Endothelial cell (in vitro differentiated cells): ENCODE measurements around the gene CRYBA2. TPM values are rescaled to one million over a fixed set of nuclear protein-coding genes. Genes with fewer than 3 reads are reported as not detected.

Source experiments
- DNase-seq: peaks from one replicate; pipeline ENCODE4 v3.0.0; 2021; ENCODE audit warnings: low spot score
- H3K27ac Mint-ChIP-seq: one replicate; pipeline ENCODE4 v1.8.0; 2021; ENCODE audit warnings: mixed read lengths, inconsistent platforms; ENCODE audit not compliant: unreplicated experiment
- H3K27me3 Mint-ChIP-seq: one replicate; pipeline ENCODE4 v1.8.0; 2021; ENCODE audit warnings: mild to moderate bottlenecking, moderate library complexity, mixed read lengths, inconsistent platforms; ENCODE audit not compliant: unreplicated experiment
- H3K36me3 Mint-ChIP-seq: one replicate; pipeline ENCODE4 v1.8.0; 2021; ENCODE audit warnings: mild to moderate bottlenecking, low read depth, mixed read lengths, inconsistent platforms; ENCODE audit not compliant: unreplicated experiment
- H3K4me1 Mint-ChIP-seq: one replicate; pipeline ENCODE4 v1.8.0; 2021; ENCODE audit warnings: mild to moderate bottlenecking, mixed read lengths, inconsistent platforms; ENCODE audit not compliant: unreplicated experiment
- H3K4me3 Mint-ChIP-seq: one replicate; pipeline ENCODE4 v1.8.0; 2021; ENCODE audit warnings: mild to moderate bottlenecking, mixed read lengths, inconsistent platforms; ENCODE audit not compliant: unreplicated experiment
- H3K9me3 Mint-ChIP-seq: one replicate; pipeline ENCODE4 v1.8.0; 2021; ENCODE audit warnings: mixed read lengths, inconsistent platforms; ENCODE audit not compliant: unreplicated experiment
- total RNA-seq: library from RNA; stranded (reverse); fragmentation: NEBNext Ultra II Directional; extraction: Animal tissue kit (Norgen Biotek cat#: 25700); gene quantifications from one replicate; pipeline ENCODE4 v1.2.1, GENCODE V29; 2021; ENCODE audit not compliant: unreplicated experiment
- TF ChIP-seq, protein P1 (sequence below): fragments of 200-600 bp; sonication (generic); IDR thresholded peaks from one replicate; pipeline ENCODE4 v1.5.0; 2021; ENCODE audit warnings: antibody characterized with exemption; ENCODE audit not compliant: unreplicated experiment

CRYBA2 gene
- total RNA-seq, 1 donor from 2014 or later, result not detected

DNA sequence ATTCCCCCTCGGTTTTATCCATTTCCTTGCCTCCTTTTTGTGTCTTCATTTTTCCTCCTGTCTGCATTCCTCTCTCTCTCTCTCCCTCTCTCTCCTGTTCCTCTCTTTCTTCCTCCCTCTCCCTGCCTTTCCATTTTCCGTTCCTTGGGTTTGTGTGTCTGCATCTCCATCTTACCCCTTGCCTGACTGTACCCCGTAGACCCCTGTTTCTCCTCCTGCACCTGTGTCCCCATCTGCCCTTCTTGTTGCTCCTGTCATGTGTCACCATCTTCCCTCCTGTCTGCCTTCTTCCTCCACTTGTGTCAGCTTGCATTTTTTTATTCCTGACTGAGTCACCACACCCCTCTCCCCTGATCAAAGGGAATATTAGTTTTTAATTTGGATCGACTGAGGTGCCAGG, 32.0 kb downstream of the CRYBA2 start:
- peaks cover 8% of the 10 kb centered on the region for H3K36me3 Mint-ChIP-seq
- peaks cover 36% of the 10 kb centered on the region for H3K27me3 Mint-ChIP-seq
- H3K4me3 Mint-ChIP-seq, result peak overlapping the region; percentile 83
- peak overlapping the region; percentile 26 for H3K27ac Mint-ChIP-seq
- TF ChIP-seq, protein P1, sequence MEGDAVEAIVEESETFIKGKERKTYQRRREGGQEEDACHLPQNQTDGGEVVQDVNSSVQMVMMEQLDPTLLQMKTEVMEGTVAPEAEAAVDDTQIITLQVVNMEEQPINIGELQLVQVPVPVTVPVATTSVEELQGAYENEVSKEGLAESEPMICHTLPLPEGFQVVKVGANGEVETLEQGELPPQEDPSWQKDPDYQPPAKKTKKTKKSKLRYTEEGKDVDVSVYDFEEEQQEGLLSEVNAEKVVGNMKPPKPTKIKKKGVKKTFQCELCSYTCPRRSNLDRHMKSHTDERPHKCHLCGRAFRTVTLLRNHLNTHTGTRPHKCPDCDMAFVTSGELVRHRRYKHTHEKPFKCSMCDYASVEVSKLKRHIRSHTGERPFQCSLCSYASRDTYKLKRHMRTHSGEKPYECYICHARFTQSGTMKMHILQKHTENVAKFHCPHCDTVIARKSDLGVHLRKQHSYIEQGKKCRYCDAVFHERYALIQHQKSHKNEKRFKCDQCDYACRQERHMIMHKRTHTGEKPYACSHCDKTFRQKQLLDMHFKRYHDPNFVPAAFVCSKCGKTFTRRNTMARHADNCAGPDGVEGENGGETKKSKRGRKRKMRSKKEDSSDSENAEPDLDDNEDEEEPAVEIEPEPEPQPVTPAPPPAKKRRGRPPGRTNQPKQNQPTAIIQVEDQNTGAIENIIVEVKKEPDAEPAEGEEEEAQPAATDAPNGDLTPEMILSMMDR, result no peak
- peaks cover 13% of the 10 kb centered on the region for H3K4me1 Mint-ChIP-seq
- H3K9me3 Mint-ChIP-seq, result no peaks in the 10 kb centered on the region
- no peak for DNase-seq

DNA sequence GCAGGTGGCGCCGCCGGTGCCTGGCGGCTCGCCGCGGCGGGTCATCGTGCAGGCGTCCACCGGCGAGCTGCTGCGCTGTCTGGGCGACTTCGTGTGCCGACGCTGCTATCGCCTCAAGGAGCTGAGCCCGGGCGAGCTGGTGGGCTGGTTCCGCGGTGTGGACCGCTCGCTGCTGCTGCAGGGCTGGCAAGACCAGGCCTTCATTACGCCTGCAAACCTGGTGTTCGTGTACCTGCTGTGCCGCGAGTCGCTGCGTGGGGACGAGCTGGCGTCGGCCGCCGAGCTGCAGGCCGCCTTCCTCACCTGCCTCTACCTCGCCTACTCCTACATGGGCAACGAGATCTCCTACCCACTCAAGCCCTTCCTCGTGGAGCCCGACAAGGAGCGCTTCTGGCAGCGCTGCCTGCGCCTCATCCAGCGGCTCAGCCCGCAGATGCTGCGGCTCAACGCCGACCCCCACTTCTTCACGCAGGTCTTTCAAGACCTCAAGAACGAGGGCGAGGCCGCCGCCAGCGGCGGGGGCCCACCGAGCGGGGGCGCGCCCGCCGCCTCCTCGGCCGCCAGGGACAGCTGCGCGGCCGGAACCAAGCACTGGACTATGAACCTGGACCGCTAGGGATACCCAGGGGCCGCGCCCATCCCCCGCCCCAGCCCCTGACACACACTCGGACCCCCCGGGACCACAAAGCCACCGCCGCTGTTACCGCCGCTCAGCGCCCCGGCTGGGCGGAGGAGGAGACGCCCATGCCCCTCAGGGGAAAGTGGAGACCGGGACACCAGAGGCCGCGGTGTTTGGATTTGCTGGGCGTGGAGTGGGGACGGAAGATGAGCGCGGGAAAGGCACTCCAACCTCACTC, 32.7 kb downstream of the CRYBA2 start:
- Mint-ChIP-seq H3K27ac (no peak overlapping the region), H3K9me3 (no peaks in the 10 kb centered on the region), H3K4me3 (peak overlapping the region; percentile 83), H3K4me1 (peaks cover 13% of the 10 kb centered on the region), H3K36me3 (peaks cover 8% of the 10 kb centered on the region), H3K27me3 (peaks cover 40% of the 10 kb centered on the region)
- no peak for DNase-seq
- TF ChIP-seq, protein P1, result no peak

DNA sequence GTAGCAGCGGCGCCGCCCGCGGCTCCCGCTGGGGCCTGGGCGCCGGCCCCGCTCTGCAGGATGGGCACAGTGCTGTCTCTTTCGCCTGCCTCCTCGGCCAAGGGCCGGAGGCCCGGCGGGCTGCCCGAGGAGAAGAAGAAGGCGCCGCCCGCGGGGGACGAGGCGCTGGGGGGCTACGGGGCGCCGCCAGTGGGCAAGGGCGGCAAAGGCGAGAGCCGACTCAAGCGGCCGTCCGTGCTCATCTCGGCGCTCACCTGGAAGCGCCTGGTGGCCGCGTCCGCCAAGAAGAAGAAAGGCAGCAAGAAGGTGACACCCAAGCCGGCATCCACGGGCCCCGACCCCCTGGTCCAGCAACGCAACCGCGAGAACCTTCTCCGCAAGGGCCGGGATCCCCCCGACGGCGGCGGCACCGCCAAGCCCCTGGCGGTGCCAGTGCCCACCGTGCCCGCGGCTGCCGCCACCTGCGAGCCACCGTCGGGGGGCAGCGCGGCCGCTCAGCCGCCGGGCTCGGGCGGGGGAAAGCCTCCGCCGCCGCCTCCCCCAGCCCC, 33.4 kb downstream of the CRYBA2 start:
- Mint-ChIP-seq H3K27ac (no peak overlapping the region), H3K4me1 (peaks cover 13% of the 10 kb centered on the region), H3K9me3 (no peaks in the 10 kb centered on the region), H3K27me3 (peaks cover 44% of the 10 kb centered on the region), H3K36me3 (peaks cover 8% of the 10 kb centered on the region), H3K4me3 (no peak overlapping the region)
- no peak for DNase-seq
- TF ChIP-seq, protein P1, result no peak

DNA sequence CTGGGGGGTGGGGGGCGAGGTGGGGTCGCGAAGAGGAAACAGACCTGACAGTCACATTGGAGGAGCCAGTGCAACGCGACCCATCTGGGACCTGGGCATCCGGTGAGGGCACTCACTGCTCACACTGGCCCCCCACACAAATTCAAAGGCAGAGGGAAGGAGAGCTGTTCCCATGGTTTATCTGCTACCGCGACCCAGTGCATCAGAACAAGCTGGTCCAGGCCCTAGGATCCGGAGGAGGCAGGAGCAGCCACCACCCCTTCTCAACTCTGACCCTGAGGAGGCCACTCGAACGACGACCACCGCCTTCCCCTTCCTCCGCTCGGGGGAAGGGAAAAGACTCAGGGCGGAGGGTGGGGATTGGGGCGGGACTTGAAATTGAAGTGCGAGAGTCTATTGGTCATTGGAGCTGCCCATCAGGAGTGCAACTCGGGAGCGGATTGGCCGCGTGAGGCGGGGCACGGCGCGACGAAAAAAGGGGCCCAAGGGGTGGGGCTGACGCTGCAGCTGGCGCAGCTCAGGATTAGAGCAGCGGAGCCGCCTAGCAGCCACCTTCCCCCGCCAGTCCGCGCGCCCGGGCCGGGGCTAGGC, 34.0 kb downstream of the CRYBA2 start, which contains the start of gene CDK5R2:
CDK5R2 (plus strand) TSS at position 526 of the 591 bp plus-strand sequence. CDS start 155 bp downstream, outside the sequence.
- peak; percentile 86 for DNase-seq
- peaks cover 13% of the 10 kb centered on the region for H3K4me1 Mint-ChIP-seq
- H3K27ac Mint-ChIP-seq, result no peak within 1 kb of the TSS
- peaks cover 8% of the 10 kb centered on the region for H3K36me3 Mint-ChIP-seq
- peak within 1 kb of the TSS; percentile 86 for H3K4me3 Mint-ChIP-seq
- TF ChIP-seq, protein P1, result no peak
- H3K9me3 Mint-ChIP-seq, result no peaks in the 10 kb centered on the region
- peaks cover 48% of the 10 kb centered on the region for H3K27me3 Mint-ChIP-seq
